ENCODE results near the gene KRTAP4-11.

Gene KRTAP4-11

DNA sequence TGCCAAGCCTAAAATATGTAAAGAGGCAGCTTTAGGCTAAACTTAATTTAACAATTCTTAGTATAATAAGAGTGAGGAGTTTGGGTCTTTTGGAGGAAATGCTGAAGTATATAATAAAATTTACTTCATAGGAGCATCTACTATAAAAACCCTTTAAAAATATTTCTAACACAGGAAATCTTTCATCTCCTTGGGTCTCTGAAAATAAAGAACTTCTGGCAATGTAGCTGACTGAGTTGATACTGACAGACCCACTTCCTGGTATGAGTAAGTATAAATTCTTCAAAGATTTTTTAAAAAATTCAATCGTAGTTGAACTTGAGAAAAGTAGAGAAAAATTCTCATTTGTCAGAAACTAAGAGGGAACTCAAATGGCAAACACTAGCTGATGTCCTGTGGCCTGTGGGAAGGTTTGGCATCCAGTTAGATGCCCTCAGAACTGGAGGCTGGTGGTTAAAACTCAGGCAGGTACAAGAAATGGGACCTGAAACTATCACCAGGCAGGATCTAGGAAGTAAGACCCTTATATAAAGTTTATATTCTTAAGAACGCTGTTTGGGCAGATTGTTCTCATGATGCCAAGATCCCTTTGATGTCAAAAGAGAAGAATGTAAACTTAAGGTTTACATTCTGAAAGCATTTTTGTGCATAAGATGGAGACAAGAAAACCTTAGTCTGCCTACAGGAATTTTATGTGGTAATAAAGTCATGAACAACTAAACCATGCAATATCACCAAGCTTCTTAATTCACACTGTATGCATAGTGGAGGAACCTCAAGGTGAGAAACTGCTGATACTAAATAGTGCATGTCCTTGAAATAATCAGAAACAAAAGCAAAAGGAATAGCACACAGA lies 15.9 kb upstream of the KRTAP4-11 start:
- TF ChIP-seq TCF12 (IDR thresholded peaks at IDR 0.05; ENCODE audit: low read depth) = no peak
- TF ChIP-seq EGR1 (IDR thresholded peaks at IDR 0.05) = no peak
- TF ChIP-seq REST (IDR thresholded peaks at IDR 0.05; ENCODE audit: low read depth) = no peak
- no peak for TF ChIP-seq EP300 (IDR thresholded peaks at IDR 0.05; ENCODE audit: borderline replicate concordance)

GRCh38 chr17:41131979-41132378 lies 13.8 kb upstream of the KRTAP4-11 start:
- TF ChIP-seq CREB1 (IDR thresholded peaks at IDR 0.05; ENCODE audit: low read depth) = no peak

DNA sequence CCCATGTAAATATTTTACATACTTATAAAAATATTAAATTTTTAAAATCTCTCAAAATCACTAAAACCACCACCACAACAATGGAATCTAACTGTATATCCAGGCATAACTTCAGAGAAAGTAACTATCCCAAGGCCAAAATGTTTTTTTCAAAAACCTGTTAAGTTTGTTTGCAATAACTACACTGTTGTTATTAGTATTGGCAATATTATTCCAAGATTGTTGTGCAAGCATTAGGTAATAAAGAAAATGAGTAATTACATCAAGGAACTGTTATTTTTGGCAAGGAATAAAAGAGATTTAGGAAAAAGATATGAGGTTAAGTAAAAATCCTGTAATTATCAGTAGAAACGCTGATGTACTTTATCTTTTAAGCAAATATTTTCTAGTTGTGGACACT lies 9.2 kb upstream of the KRTAP4-11 start:
- TF ChIP-seq CREB1 (IDR thresholded peaks at IDR 0.05; ENCODE audit: low read depth) (no peak), REST (IDR thresholded peaks at IDR 0.05; ENCODE audit: low read depth) (no peak), TAF1 (IDR thresholded peaks at IDR 0.05; ENCODE audit: low read depth) (no peak), NFIC (IDR thresholded peaks at IDR 0.05) (no peak), EGR1 (IDR thresholded peaks at IDR 0.05) (no peak), MAX (IDR thresholded peaks at IDR 0.05) (no peak), ZBTB7A (IDR thresholded peaks at IDR 0.05; ENCODE audit: low read depth) (no peak), YY1 (IDR thresholded peaks at IDR 0.05; ENCODE audit: low read depth) (no peak), TEAD4 (IDR thresholded peaks at IDR 0.05) (no peak), FOXM1 (IDR thresholded peaks at IDR 0.05; ENCODE audit: borderline replicate concordance, low read depth) (no peak), RAD21 (IDR thresholded peaks at IDR 0.05; ENCODE audit: low read depth) (no peak), EP300 (IDR thresholded peaks at IDR 0.05; ENCODE audit: borderline replicate concordance) (no peak)
- TF ChIP-seq, protein P1, sequence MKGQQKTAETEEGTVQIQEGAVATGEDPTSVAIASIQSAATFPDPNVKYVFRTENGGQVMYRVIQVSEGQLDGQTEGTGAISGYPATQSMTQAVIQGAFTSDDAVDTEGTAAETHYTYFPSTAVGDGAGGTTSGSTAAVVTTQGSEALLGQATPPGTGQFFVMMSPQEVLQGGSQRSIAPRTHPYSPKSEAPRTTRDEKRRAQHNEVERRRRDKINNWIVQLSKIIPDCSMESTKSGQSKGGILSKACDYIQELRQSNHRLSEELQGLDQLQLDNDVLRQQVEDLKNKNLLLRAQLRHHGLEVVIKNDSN (IDR thresholded peaks at IDR 0.05) = no peak

DNA sequence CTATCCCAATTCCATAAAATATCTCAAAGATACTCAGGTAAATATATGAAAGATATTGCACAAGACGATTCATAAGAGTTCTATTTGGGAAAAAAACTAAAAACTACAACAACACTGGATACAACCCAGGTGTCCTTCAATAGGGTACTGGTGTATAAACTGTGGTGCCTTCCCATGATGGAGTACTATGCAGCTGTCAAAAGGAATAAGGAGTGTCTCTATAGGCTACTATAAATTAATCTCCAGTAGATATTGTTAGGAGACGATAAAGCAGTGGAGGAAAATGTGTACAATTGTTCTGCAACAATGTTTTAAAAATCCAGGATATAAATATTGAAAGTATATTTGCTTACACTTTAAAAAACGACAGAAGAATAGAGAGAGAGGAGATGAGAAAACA lies 8.2 kb upstream of the KRTAP4-11 start:
- TF ChIP-seq ZBTB7A (IDR thresholded peaks at IDR 0.05; ENCODE audit: low read depth) (no peak), TEAD4 (IDR thresholded peaks at IDR 0.05) (no peak), EGR1 (IDR thresholded peaks at IDR 0.05) (no peak), CREB1 (IDR thresholded peaks at IDR 0.05; ENCODE audit: low read depth) (no peak), NFIC (IDR thresholded peaks at IDR 0.05) (no peak), CEBPB (IDR thresholded peaks at IDR 0.05) (no peak), MAX (IDR thresholded peaks at IDR 0.05) (no peak)

DNA sequence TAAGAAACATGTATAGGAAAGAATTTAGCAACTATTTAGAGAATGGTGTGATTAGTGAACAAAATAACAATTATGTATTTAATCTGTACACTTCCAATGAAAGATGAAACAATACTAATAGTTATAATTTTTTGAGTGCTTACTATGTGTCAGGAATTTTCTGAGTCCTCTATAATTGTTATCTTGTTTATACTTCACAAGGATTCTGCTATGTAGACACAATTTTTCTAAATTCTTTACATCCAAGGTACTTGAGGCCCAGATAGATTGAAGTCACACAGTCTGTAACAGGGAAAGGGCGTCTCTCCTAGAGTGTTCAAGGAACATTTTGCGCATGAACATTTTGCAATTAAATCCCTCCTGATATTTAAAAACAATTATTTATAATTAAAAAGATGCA lies 6.9 kb upstream of the KRTAP4-11 start:
- TF ChIP-seq TCF12 (IDR thresholded peaks at IDR 0.05; ENCODE audit: low read depth) (no peak), EGR1 (IDR thresholded peaks at IDR 0.05) (no peak), ZBTB7A (IDR thresholded peaks at IDR 0.05; ENCODE audit: low read depth) (no peak), REST (IDR thresholded peaks at IDR 0.05; ENCODE audit: low read depth) (no peak), RAD21 (IDR thresholded peaks at IDR 0.05; ENCODE audit: low read depth) (no peak), YY1 (IDR thresholded peaks at IDR 0.05; ENCODE audit: low read depth) (no peak), CREB1 (IDR thresholded peaks at IDR 0.05; ENCODE audit: low read depth) (no peak), FOXM1 (IDR thresholded peaks at IDR 0.05; ENCODE audit: borderline replicate concordance, low read depth) (no peak), TEAD4 (IDR thresholded peaks at IDR 0.05) (no peak), CEBPB (IDR thresholded peaks at IDR 0.05) (no peak), EP300 (IDR thresholded peaks at IDR 0.05; ENCODE audit: borderline replicate concordance) (no peak), MAX (IDR thresholded peaks at IDR 0.05) (no peak), TAF1 (IDR thresholded peaks at IDR 0.05; ENCODE audit: low read depth) (no peak), NFIC (IDR thresholded peaks at IDR 0.05) (no peak)
- TF ChIP-seq, protein P1 (IDR thresholded peaks at IDR 0.05) = no peak

Data from Ishikawa (cell line).